Measurements from ENCODE around the gene CHD6. TPM values are rescaled to one million over a fixed set of nuclear protein-coding genes. Genes with fewer than 3 reads are reported as not detected.

Gene CHD6
- total RNA-seq, 5 donors from 2014 or later (not counting 1 experiment from before 2014, with no cell fraction given) = 68.4 to 105 (median 74.9) TPM

DNA sequence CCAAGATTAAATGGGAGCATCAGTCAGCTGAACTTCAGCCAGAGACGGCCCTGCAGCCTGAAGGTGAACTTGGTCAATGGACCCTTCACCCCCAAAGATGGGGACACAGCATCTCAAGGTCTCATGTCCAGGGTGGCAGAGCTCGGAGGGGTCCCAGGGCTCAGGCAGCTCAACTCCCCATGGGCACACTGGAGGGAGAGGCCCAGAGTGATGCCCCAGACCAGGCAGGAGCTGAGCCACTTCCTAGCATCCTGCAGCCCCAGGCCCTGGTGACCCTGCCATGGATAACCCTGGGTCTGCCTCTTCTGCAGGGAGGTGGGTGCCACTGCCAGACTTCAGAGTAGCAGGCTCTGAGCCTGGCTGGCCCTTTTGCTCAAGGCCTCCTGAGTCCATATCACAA lies 224.1 kb downstream of the CHD6 start:
- H3K9me3 Mint-ChIP-seq = no peaks in the 10 kb centered on the region
- no peaks in the 10 kb centered on the region for H3K4me1 ChIP-seq (ENCODE audit: control insufficient read depth in 1 of 2, extremely low read depth in 1 of 2, insufficient read depth in 2 of 2, low read length in 2 of 2)
- ATAC-seq (replicated peaks in 1 of 4) = no peak
- no peak overlapping the region for H3K27ac ChIP-seq (ENCODE audit: low read length)
- no peak overlapping the region for H3K4me3 Mint-ChIP-seq
- 67% methylated on average over 2 of the region's 2 CpGs for WGBS (ENCODE audit: insufficient coverage)
- H3K36me3 ChIP-seq (ENCODE audit: control insufficient read depth in 2 of 2, extremely low read depth in 1 of 2, insufficient read depth in 1 of 2, low read length in 1 of 2) = no peaks in the 10 kb centered on the region
- CTCF ChIA-PET = no interaction called here
- POLR2A ChIA-PET = no interaction called here
- no peaks in the 10 kb centered on the region for H3K9me3 ChIP-seq
- H3K27me3 ChIP-seq (replicated peaks in 1 of 2; ENCODE audit: control insufficient read depth in 2 of 2, extremely low read depth in 1 of 2, insufficient read depth in 2 of 2, low read length in 1 of 2) = peaks cover 0 to 4% of the 10 kb centered on the region in 2 experiments
- H3K27me3 Mint-ChIP-seq = no peaks in the 10 kb centered on the region
- no peaks in the 10 kb centered on the region for H3K4me1 Mint-ChIP-seq
- no peaks in the 10 kb centered on the region for H3K36me3 Mint-ChIP-seq
- H3K4me3 ChIP-seq (ENCODE audit: control insufficient read depth in 1 of 2, extremely low read depth in 1 of 2, low read length in 1 of 2) = no peak overlapping the region
- H3K27ac Mint-ChIP-seq = no peak overlapping the region
- DNase-seq = no peak

DNA sequence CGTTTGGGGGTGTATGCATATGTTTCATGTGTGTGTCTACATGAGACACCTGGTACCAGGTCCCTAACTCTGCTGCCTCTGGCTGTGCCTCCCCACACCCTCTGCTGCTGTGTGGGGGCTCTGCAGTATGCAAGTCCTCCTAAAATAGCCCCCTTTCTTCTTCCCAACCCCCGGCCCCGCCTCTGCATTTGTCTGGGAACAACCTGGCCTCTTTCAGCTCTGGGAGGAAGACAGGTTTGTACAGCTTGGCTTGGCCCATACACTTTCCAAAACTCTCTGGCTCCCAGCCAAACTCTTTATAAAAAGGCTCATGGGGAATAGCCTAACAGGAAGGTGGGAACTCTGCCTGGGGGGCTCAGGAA lies 224.5 kb downstream of the CHD6 start:
- Histone ChIP-seq H3K27ac (ENCODE audit: low read length) (no peak overlapping the region), H3K9me3 (no peaks in the 10 kb centered on the region), H3K4me3 (ENCODE audit: control insufficient read depth in 1 of 2, extremely low read depth in 1 of 2, low read length in 1 of 2) (no peak overlapping the region), H3K36me3 (ENCODE audit: control insufficient read depth in 2 of 2, extremely low read depth in 1 of 2, insufficient read depth in 1 of 2, low read length in 1 of 2) (no peaks in the 10 kb centered on the region), H3K4me1 (ENCODE audit: control insufficient read depth in 1 of 2, extremely low read depth in 1 of 2, insufficient read depth in 2 of 2, low read length in 2 of 2) (no peaks in the 10 kb centered on the region), H3K27me3 (replicated peaks in 1 of 2; ENCODE audit: control insufficient read depth in 2 of 2, extremely low read depth in 1 of 2, insufficient read depth in 2 of 2, low read length in 1 of 2) (peaks cover 0 to 4% of the 10 kb centered on the region in 2 experiments)
- DNase-seq = no peak
- H3K27ac Mint-ChIP-seq = no peak overlapping the region
- H3K36me3 Mint-ChIP-seq = no peaks in the 10 kb centered on the region
- WGBS (ENCODE audit: insufficient coverage) = 80% methylated on average over 2 of the region's 3 CpGs
- no peaks in the 10 kb centered on the region for H3K27me3 Mint-ChIP-seq
- CTCF ChIA-PET = no interaction called here
- POLR2A ChIA-PET = no interaction called here
- no peaks in the 10 kb centered on the region for H3K4me1 Mint-ChIP-seq
- no peaks in the 10 kb centered on the region for H3K9me3 Mint-ChIP-seq
- H3K4me3 Mint-ChIP-seq = no peak overlapping the region
- no peak for ATAC-seq (replicated peaks in 1 of 4)

DNA sequence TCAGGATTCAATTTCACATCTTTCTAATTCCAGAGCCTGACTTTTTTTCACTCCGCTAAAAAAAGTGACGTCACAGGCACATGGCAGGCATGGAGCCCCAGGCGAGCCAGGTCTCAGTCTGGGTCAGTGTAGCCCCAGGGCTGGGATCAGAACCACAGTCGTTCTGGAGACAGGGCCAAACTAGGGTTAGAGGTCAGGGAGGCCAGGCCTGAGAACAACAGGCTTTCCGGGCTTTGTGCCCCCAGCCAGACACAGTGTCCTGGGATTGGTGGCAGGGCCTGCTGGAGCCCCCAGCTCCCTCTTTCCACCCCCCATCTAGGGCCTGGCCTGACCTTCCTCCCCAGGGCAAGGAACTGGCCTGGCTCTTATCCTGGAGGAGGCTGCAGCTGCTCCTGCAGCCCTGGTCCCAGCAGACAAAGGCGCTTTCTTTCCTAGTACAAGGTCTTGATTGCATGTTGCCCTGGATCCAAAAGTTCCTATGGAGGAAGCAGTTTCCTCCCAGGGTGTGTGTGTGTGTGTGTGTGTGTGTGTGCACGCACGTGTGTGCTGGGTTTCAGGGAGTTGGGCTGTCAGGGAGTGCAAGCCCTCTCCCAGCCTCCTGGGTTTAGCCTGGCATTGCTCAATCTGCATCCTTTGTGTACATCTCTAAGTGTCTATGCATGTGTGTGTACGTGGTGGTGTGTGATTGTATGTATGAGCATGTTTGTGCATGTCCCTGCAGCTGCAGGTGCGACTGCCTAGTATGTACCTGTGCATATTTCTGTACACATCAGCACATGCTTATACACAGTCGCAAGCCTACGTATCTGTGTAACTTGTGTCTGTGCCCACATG lies 225.1 kb downstream of the CHD6 start:
- no peaks in the 10 kb centered on the region for H3K4me1 ChIP-seq (ENCODE audit: control insufficient read depth in 1 of 2, extremely low read depth in 1 of 2, insufficient read depth in 2 of 2, low read length in 2 of 2)
- H3K4me1 Mint-ChIP-seq = no peaks in the 10 kb centered on the region
- H3K27ac Mint-ChIP-seq = no peak overlapping the region
- 82% methylated on average over 8 of the region's 12 CpGs for WGBS (ENCODE audit: insufficient coverage)
- H3K4me3 Mint-ChIP-seq = no peak overlapping the region
- H3K27me3 Mint-ChIP-seq = no peaks in the 10 kb centered on the region
- ChIA-PET CTCF (interaction anchor here in 1 of 2 donors (0.5 kb wide), 1 partner anchor 83 kb away, joined by 3 read pairs; no protein-coding TSS in a partner anchor), POLR2A (no interaction called here)
- H3K9me3 ChIP-seq = no peaks in the 10 kb centered on the region
- no peaks in the 10 kb centered on the region for H3K9me3 Mint-ChIP-seq
- DNase-seq = no peak
- H3K36me3 Mint-ChIP-seq = no peaks in the 10 kb centered on the region
- no peak overlapping the region for H3K4me3 ChIP-seq (ENCODE audit: control insufficient read depth in 1 of 2, extremely low read depth in 1 of 2, low read length in 1 of 2)
- no peak overlapping the region for H3K27ac ChIP-seq (ENCODE audit: low read length)
- H3K36me3 ChIP-seq (ENCODE audit: control insufficient read depth in 2 of 2, extremely low read depth in 1 of 2, insufficient read depth in 1 of 2, low read length in 1 of 2) = no peaks in the 10 kb centered on the region
- ATAC-seq (replicated peaks in 1 of 4) = no peak
- H3K27me3 ChIP-seq (replicated peaks in 1 of 2; ENCODE audit: control insufficient read depth in 2 of 2, extremely low read depth in 1 of 2, insufficient read depth in 2 of 2, low read length in 1 of 2) = peaks cover 0 to 4% of the 10 kb centered on the region in 2 experiments

DNA sequence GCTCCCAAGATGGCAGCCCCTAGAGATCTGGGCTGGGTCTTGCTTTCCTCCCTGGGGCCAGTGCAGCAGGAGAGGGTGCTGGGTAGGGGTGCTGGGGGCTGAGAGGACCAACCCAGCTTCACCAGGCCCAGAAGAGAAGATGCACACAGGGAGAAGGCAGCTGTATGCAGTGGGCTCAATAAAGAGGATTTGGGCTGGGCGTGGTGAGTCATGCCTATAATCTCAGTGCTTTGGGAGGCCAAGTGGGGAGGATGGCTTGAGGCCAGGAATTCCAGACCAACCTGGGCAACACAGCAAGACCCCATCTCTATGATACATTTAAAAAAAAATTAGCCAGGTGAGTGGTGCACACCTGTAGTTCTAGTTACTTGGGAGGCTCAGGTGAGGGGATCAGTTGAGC lies 225.9 kb downstream of the CHD6 start:
- no peak overlapping the region for H3K27ac Mint-ChIP-seq

DNA sequence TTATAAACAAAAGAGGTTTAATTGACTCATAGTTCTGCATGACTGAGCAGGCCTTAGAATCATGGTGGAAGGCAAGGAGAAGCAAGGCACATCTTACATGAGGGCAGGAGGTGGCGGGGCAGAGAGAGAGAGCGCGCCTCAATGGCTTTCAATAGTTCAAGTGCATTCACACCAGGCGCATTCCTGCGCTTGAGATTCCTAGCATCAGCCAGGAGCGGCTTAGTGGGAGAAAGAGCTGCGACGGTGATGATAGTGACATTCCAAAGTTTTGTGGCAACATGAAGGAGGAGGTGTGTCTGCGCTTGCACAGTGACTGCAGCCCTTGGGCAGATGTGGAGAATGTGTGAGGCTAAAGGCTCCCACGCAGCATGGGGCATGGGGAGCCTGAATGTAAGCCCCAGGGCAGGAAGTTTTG lies 226.6 kb downstream of the CHD6 start:
- Histone ChIP-seq H3K4me3 (ENCODE audit: control insufficient read depth in 1 of 2, extremely low read depth in 1 of 2, low read length in 1 of 2) (no peak overlapping the region), H3K27me3 (replicated peaks in 1 of 2; ENCODE audit: control insufficient read depth in 2 of 2, extremely low read depth in 1 of 2, insufficient read depth in 2 of 2, low read length in 1 of 2) (peaks cover 0 to 11% of the 10 kb centered on the region in 2 experiments), H3K9me3 (no peaks in the 10 kb centered on the region), H3K36me3 (ENCODE audit: control insufficient read depth in 2 of 2, extremely low read depth in 1 of 2, insufficient read depth in 1 of 2, low read length in 1 of 2) (no peaks in the 10 kb centered on the region), H3K27ac (ENCODE audit: low read length) (no peak overlapping the region), H3K4me1 (ENCODE audit: control insufficient read depth in 1 of 2, extremely low read depth in 1 of 2, insufficient read depth in 2 of 2, low read length in 2 of 2) (no peaks in the 10 kb centered on the region)
- no peaks in the 10 kb centered on the region for H3K36me3 Mint-ChIP-seq
- POLR2A ChIA-PET = no interaction called here
- DNase-seq (no peak), ATAC-seq (replicated peaks in 1 of 4) (no peak)
- CTCF ChIA-PET = no interaction called here
- WGBS (ENCODE audit: insufficient coverage) = 91% methylated on average over 10 of the region's 10 CpGs
- no peak overlapping the region for H3K4me3 Mint-ChIP-seq
- no peaks in the 10 kb centered on the region for H3K4me1 Mint-ChIP-seq
- no peaks in the 10 kb centered on the region for H3K9me3 Mint-ChIP-seq
- H3K27me3 Mint-ChIP-seq = no peaks in the 10 kb centered on the region
- H3K27ac Mint-ChIP-seq = no peak overlapping the region

More for the DNA sequence above, 225.9 kb downstream of the CHD6 start:
- ChIA-PET POLR2A (no interaction called here), CTCF (interaction anchor here in 1 of 2 donors (0.5 kb wide), 1 partner anchor 82 kb away, joined by 3 read pairs; no protein-coding TSS in a partner anchor)
- no peaks in the 10 kb centered on the region for H3K36me3 Mint-ChIP-seq
- Histone ChIP-seq H3K4me3 (ENCODE audit: control insufficient read depth in 1 of 2, extremely low read depth in 1 of 2, low read length in 1 of 2) (no peak overlapping the region), H3K4me1 (ENCODE audit: control insufficient read depth in 1 of 2, extremely low read depth in 1 of 2, insufficient read depth in 2 of 2, low read length in 2 of 2) (no peaks in the 10 kb centered on the region), H3K36me3 (ENCODE audit: control insufficient read depth in 2 of 2, extremely low read depth in 1 of 2, insufficient read depth in 1 of 2, low read length in 1 of 2) (no peaks in the 10 kb centered on the region), H3K9me3 (no peaks in the 10 kb centered on the region), H3K27me3 (replicated peaks in 1 of 2; ENCODE audit: control insufficient read depth in 2 of 2, extremely low read depth in 1 of 2, insufficient read depth in 2 of 2, low read length in 1 of 2) (peaks cover 0 to 7% of the 10 kb centered on the region in 2 experiments), H3K27ac (ENCODE audit: low read length) (no peak overlapping the region)
- no CpG with 5 or more reads among the region's 1 CpG for WGBS (ENCODE audit: insufficient coverage)
- DNase-seq = no peak
- no peaks in the 10 kb centered on the region for H3K4me1 Mint-ChIP-seq
- no peaks in the 10 kb centered on the region for H3K9me3 Mint-ChIP-seq
- no peak overlapping the region for H3K4me3 Mint-ChIP-seq
- H3K27me3 Mint-ChIP-seq = no peaks in the 10 kb centered on the region
- no peak for ATAC-seq (replicated peaks in 1 of 4)

DNA sequence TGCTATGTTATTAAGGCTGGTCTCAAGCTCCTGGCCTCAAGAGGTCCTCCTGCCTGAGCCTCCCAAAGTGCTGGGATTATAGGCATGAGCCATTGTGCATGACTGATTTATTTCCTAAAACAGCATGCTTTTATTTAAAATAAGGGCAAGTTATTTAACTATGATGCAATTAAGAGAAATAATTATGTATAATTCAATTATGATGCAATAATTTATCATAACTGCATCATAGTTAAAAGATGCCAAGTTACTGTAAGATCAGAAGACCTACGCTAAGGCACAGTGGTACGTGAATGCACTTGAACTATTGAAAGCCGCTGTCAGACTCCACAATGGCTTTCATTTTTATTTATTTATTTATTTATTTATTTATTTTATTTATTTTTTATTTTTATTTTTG lies 227.3 kb downstream of the CHD6 start:
- peaks cover 0 to 13% of the 10 kb centered on the region in 2 experiments for H3K27me3 ChIP-seq (replicated peaks in 1 of 2; ENCODE audit: control insufficient read depth in 2 of 2, extremely low read depth in 1 of 2, insufficient read depth in 2 of 2, low read length in 1 of 2)
- POLR2A ChIA-PET = no interaction called here
- no peaks in the 10 kb centered on the region for H3K4me1 Mint-ChIP-seq

More for the DNA sequence above, 227.3 kb downstream of the CHD6 start:
- no peak for ATAC-seq (replicated peaks in 1 of 4)
- no peak overlapping the region for H3K27ac Mint-ChIP-seq
- no peaks in the 10 kb centered on the region for H3K9me3 ChIP-seq
- H3K4me3 ChIP-seq (ENCODE audit: control insufficient read depth in 1 of 2, extremely low read depth in 1 of 2, low read length in 1 of 2) = no peak overlapping the region
- no peak for DNase-seq
- H3K9me3 Mint-ChIP-seq = no peaks in the 10 kb centered on the region
- H3K4me3 Mint-ChIP-seq = no peak overlapping the region
- no peaks in the 10 kb centered on the region for H3K36me3 ChIP-seq (ENCODE audit: control insufficient read depth in 2 of 2, extremely low read depth in 1 of 2, insufficient read depth in 1 of 2, low read length in 1 of 2)
- no peaks in the 10 kb centered on the region for H3K36me3 Mint-ChIP-seq
- no peaks in the 10 kb centered on the region for H3K4me1 ChIP-seq (ENCODE audit: control insufficient read depth in 1 of 2, extremely low read depth in 1 of 2, insufficient read depth in 2 of 2, low read length in 2 of 2)
- H3K27ac ChIP-seq (ENCODE audit: low read length) = no peak overlapping the region
- no CpG with 5 or more reads among the region's 3 CpGs for WGBS (ENCODE audit: insufficient coverage)
- CTCF ChIA-PET = no interaction called here
- H3K27me3 Mint-ChIP-seq = no peaks in the 10 kb centered on the region

Data from T-cell (primary cell).